NCI-H2081 treated with DMSO at 0.1 percent for 48 hours (cell line): ENCODE results near the gene MANF.

Source experiments
- DNase-seq: peaks from one replicate; lab custom pipeline; 2025; lab: John Stamatoyannopoulos, UW

The MANF gene

DNA sequence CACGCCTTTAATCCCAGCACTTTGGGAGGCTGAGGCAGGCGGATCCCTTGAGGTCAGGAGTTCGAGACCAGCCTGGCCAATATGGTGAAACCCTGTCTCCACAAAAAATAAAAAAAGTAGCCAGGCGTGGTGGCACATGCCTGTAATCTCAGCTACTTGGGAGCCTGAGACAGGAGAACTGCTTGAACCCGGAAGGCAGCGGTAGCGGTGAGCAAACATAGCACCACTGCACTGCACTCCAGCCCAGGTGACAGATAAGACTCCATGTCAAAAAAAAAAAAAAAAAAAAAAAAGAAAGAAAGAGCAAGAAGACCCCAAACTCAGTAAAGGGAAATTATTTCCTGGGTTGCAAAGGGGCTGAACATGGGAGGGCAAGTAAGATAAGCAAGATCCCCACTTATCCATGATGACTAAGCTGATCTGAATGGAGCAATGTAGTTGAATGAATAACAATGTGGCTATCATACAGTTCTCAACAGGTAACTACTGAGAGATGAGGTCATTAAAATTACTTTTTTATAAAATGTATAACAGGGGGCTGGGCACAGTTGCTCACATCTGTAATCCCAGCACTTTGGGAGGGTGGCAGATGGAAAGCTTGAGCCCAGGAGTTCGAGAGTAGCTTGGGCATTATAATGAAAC lies 52.0 kb downstream of the MANF start:
- no peak for DNase-seq
